ENCODE measurements around the gene RBCK1.

Gene RBCK1

GRCh38 chr20:407133-407952 is 756 bp upstream of the RBCK1 start:
- Histone ChIP-seq H3K9ac (ENCODE audit: low read depth in 1 of 2, low read length in 2 of 2) (peak overlapping the region; percentile 63 to 65), H3K4me3 (ENCODE audit: low read length in 2 of 2) (peak overlapping the region; percentile 72 to 73)

GRCh38 chr20:408843-409696 is 971 bp downstream of the RBCK1 start:
- H3K4me1 ChIP-seq (ENCODE audit: control insufficient read depth in 2 of 2, insufficient read depth in 2 of 2, low read length in 2 of 2): peaks cover 24 to 28% of the 10 kb centered on the region in 2 donors
- peaks cover 19 to 26% of the 10 kb centered on the region in 2 donors for H3K36me3 ChIP-seq (ENCODE audit: control insufficient read depth in 2 of 2, insufficient read depth in 2 of 2, low read length in 2 of 2)
- H3K9me3 ChIP-seq (ENCODE audit: control insufficient read depth in 2 of 2, low read length in 2 of 2): no peaks in the 10 kb centered on the region
- peak overlapping the region; percentile 92 to 95 for H3K27ac ChIP-seq (ENCODE audit: low read depth in 2 of 2, low read length in 2 of 2)
- H3K27me3 ChIP-seq (ENCODE audit: control insufficient read depth in 2 of 2, insufficient read depth in 2 of 2, low read length in 2 of 2): no peaks in the 10 kb centered on the region
- peak overlapping the region; percentile 93 to 99 for H3K4me3 ChIP-seq (ENCODE audit: low read length in 2 of 2)
- H3K9ac ChIP-seq (ENCODE audit: low read depth in 1 of 2, low read length in 2 of 2): peak overlapping the region; percentile 92 to 99

More at GRCh38 chr20:407133-407952, 756 bp upstream of the RBCK1 start:
- Histone ChIP-seq H3K9me3 (ENCODE audit: control insufficient read depth in 2 of 2, low read length in 2 of 2) (no peaks in the 10 kb centered on the region), H3K4me1 (ENCODE audit: control insufficient read depth in 2 of 2, insufficient read depth in 2 of 2, low read length in 2 of 2) (peaks cover 24 to 28% of the 10 kb centered on the region in 2 donors), H3K27me3 (ENCODE audit: control insufficient read depth in 2 of 2, insufficient read depth in 2 of 2, low read length in 2 of 2) (no peaks in the 10 kb centered on the region), H3K27ac (ENCODE audit: low read depth in 2 of 2, low read length in 2 of 2) (peak overlapping the region; percentile 77 to 87), H3K36me3 (ENCODE audit: control insufficient read depth in 2 of 2, insufficient read depth in 2 of 2, low read length in 2 of 2) (peaks cover 16 to 21% of the 10 kb centered on the region in 2 donors)

GRCh38 chr20:409697-410559 is 1.8 kb downstream of the RBCK1 start:
- Histone ChIP-seq H3K9ac (ENCODE audit: low read depth in 1 of 2, low read length in 2 of 2) (peak overlapping the region in 1 of 2 donors; percentile 99), H3K27me3 (ENCODE audit: control insufficient read depth in 2 of 2, insufficient read depth in 2 of 2, low read length in 2 of 2) (no peaks in the 10 kb centered on the region), H3K4me3 (ENCODE audit: low read length in 2 of 2) (peak overlapping the region; percentile 93 to 99), H3K4me1 (ENCODE audit: control insufficient read depth in 2 of 2, insufficient read depth in 2 of 2, low read length in 2 of 2) (peaks cover 24 to 28% of the 10 kb centered on the region in 2 donors), H3K9me3 (ENCODE audit: control insufficient read depth in 2 of 2, low read length in 2 of 2) (no peaks in the 10 kb centered on the region), H3K27ac (ENCODE audit: low read depth in 2 of 2, low read length in 2 of 2) (peak overlapping the region in 1 of 2 donors; percentile 95), H3K36me3 (ENCODE audit: control insufficient read depth in 2 of 2, insufficient read depth in 2 of 2, low read length in 2 of 2) (peaks cover 19 to 26% of the 10 kb centered on the region in 2 donors)

- peaks cover 22 to 24% of the 10 kb centered on the region in 2 donors for H3K4me1 ChIP-seq (ENCODE audit: control insufficient read depth in 2 of 2, insufficient read depth in 2 of 2, low read length in 2 of 2)
- peaks cover 24 to 27% of the 10 kb centered on the region in 2 donors for H3K36me3 ChIP-seq (ENCODE audit: control insufficient read depth in 2 of 2, insufficient read depth in 2 of 2, low read length in 2 of 2)
- H3K27me3 ChIP-seq (ENCODE audit: control insufficient read depth in 2 of 2, insufficient read depth in 2 of 2, low read length in 2 of 2): no peaks in the 10 kb centered on the region
- no peak overlapping the region for H3K9ac ChIP-seq (ENCODE audit: low read depth in 1 of 2, low read length in 2 of 2)
- H3K27ac ChIP-seq (ENCODE audit: low read depth in 2 of 2, low read length in 2 of 2): no peak overlapping the region
- H3K4me3 ChIP-seq (ENCODE audit: low read length in 2 of 2): no peak overlapping the region
- H3K9me3 ChIP-seq (ENCODE audit: control insufficient read depth in 2 of 2, low read length in 2 of 2): peaks cover 0 to 2% of the 10 kb centered on the region in 2 donors
Observed at GRCh38 chr20:412081-412480, 4.0 kb downstream of the RBCK1 start.

- H3K4me1 ChIP-seq (ENCODE audit: control insufficient read depth in 2 of 2, insufficient read depth in 2 of 2, low read length in 2 of 2): peaks cover 9 to 16% of the 10 kb centered on the region in 2 donors
- no peak overlapping the region for H3K4me3 ChIP-seq (ENCODE audit: low read length in 2 of 2)
- peaks cover 33 to 34% of the 10 kb centered on the region in 2 donors for H3K36me3 ChIP-seq (ENCODE audit: control insufficient read depth in 2 of 2, insufficient read depth in 2 of 2, low read length in 2 of 2)
- no peak overlapping the region for H3K9ac ChIP-seq (ENCODE audit: low read depth in 1 of 2, low read length in 2 of 2)
- H3K9me3 ChIP-seq (ENCODE audit: control insufficient read depth in 2 of 2, low read length in 2 of 2): peaks cover 0 to 2% of the 10 kb centered on the region in 2 donors
- no peaks in the 10 kb centered on the region for H3K27me3 ChIP-seq (ENCODE audit: control insufficient read depth in 2 of 2, insufficient read depth in 2 of 2, low read length in 2 of 2)
- H3K27ac ChIP-seq (ENCODE audit: low read depth in 2 of 2, low read length in 2 of 2): no peak overlapping the region
Observed at GRCh38 chr20:414161-414560, 6.1 kb downstream of the RBCK1 start.

GRCh38 chr20:415820-416322 is 7.8 kb downstream of the RBCK1 start:
- H3K27ac ChIP-seq (ENCODE audit: low read depth in 2 of 2, low read length in 2 of 2): no peak overlapping the region
- no peak overlapping the region for H3K9ac ChIP-seq (ENCODE audit: low read depth in 1 of 2, low read length in 2 of 2)
- no peaks in the 10 kb centered on the region for H3K27me3 ChIP-seq (ENCODE audit: control insufficient read depth in 2 of 2, insufficient read depth in 2 of 2, low read length in 2 of 2)
- no peak overlapping the region for H3K4me3 ChIP-seq (ENCODE audit: low read length in 2 of 2)
- peaks cover 0 to 2% of the 10 kb centered on the region in 2 donors for H3K9me3 ChIP-seq (ENCODE audit: control insufficient read depth in 2 of 2, low read length in 2 of 2)
- peaks cover 21 to 36% of the 10 kb centered on the region in 2 donors for H3K36me3 ChIP-seq (ENCODE audit: control insufficient read depth in 2 of 2, insufficient read depth in 2 of 2, low read length in 2 of 2)
- H3K4me1 ChIP-seq (ENCODE audit: control insufficient read depth in 2 of 2, insufficient read depth in 2 of 2, low read length in 2 of 2): peaks cover 4 to 13% of the 10 kb centered on the region in 2 donors

GRCh38 chr20:416950-417800 is 9.1 kb downstream of the RBCK1 start:
- no peak overlapping the region for H3K9ac ChIP-seq (ENCODE audit: low read depth in 1 of 2, low read length in 2 of 2)
- peaks cover 12 to 36% of the 10 kb centered on the region in 2 donors for H3K36me3 ChIP-seq (ENCODE audit: control insufficient read depth in 2 of 2, insufficient read depth in 2 of 2, low read length in 2 of 2)
- no peak overlapping the region for H3K4me3 ChIP-seq (ENCODE audit: low read length in 2 of 2)
- peaks cover 4 to 17% of the 10 kb centered on the region in 2 donors for H3K4me1 ChIP-seq (ENCODE audit: control insufficient read depth in 2 of 2, insufficient read depth in 2 of 2, low read length in 2 of 2)
- H3K27me3 ChIP-seq (ENCODE audit: control insufficient read depth in 2 of 2, insufficient read depth in 2 of 2, low read length in 2 of 2): no peaks in the 10 kb centered on the region
- peaks cover 0 to 2% of the 10 kb centered on the region in 2 donors for H3K9me3 ChIP-seq (ENCODE audit: control insufficient read depth in 2 of 2, low read length in 2 of 2)
- H3K27ac ChIP-seq (ENCODE audit: low read depth in 2 of 2, low read length in 2 of 2): no peak overlapping the region

- Histone ChIP-seq H3K4me3 (ENCODE audit: low read length in 2 of 2) (no peak overlapping the region), H3K4me1 (ENCODE audit: control insufficient read depth in 2 of 2, insufficient read depth in 2 of 2, low read length in 2 of 2) (peaks cover 4 to 17% of the 10 kb centered on the region in 2 donors), H3K9ac (ENCODE audit: low read depth in 1 of 2, low read length in 2 of 2) (no peak overlapping the region), H3K27me3 (ENCODE audit: control insufficient read depth in 2 of 2, insufficient read depth in 2 of 2, low read length in 2 of 2) (no peaks in the 10 kb centered on the region), H3K36me3 (ENCODE audit: control insufficient read depth in 2 of 2, insufficient read depth in 2 of 2, low read length in 2 of 2) (peaks cover 12 to 36% of the 10 kb centered on the region in 2 donors), H3K27ac (ENCODE audit: low read depth in 2 of 2, low read length in 2 of 2) (no peak overlapping the region), H3K9me3 (ENCODE audit: control insufficient read depth in 2 of 2, low read length in 2 of 2) (peaks cover 0 to 2% of the 10 kb centered on the region in 2 donors)
Observed at GRCh38 chr20:417801-418342, 9.8 kb downstream of the RBCK1 start.
